ENCODE data around the gene ATP8A2. TPM values are rescaled to one million over a fixed set of nuclear protein-coding genes. Genes with fewer than 3 reads are reported as not detected.

The ATP8A2 gene
- total RNA-seq, 2 experiments from 2014 or later = 0.28 to 0.32 TPM

DNA sequence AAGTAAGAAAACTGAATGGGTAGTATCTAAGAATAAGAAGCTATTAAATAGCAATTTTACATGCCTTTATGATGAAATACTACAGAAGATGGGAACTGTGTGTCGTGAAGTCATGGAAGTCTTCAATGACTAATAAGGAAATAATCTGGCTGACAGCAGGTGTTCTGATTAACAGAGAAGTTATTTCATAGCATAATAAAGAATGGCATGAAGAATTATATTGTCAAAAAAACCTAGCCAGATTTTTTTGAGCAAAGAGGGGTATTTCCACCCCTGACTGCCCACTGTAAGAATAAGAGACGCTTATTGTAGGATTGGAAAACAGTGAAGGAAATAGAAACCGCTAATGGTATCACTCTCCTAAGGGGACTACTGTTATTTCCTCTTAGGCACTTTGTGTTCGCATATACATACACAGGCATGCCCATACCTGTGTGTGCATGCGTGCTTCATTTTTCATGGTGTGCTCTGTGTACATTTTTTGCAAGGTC, 361.3 kb downstream of the ATP8A2 start:
- H3K4me1 Mint-ChIP-seq = peaks cover 6% of the 10 kb centered on the region
- H3K27me3 Mint-ChIP-seq = peaks cover 8% of the 10 kb centered on the region
- H3K4me3 Mint-ChIP-seq = no peak overlapping the region
- no peaks in the 10 kb centered on the region for H3K36me3 Mint-ChIP-seq
- H3K27ac Mint-ChIP-seq = no peak overlapping the region
- CTCF ChIA-PET = no interaction called here
- no peaks in the 10 kb centered on the region for H3K9me3 Mint-ChIP-seq (ENCODE audit: low read depth)
- ATAC-seq (no peak), DNase-seq (no peak)

DNA sequence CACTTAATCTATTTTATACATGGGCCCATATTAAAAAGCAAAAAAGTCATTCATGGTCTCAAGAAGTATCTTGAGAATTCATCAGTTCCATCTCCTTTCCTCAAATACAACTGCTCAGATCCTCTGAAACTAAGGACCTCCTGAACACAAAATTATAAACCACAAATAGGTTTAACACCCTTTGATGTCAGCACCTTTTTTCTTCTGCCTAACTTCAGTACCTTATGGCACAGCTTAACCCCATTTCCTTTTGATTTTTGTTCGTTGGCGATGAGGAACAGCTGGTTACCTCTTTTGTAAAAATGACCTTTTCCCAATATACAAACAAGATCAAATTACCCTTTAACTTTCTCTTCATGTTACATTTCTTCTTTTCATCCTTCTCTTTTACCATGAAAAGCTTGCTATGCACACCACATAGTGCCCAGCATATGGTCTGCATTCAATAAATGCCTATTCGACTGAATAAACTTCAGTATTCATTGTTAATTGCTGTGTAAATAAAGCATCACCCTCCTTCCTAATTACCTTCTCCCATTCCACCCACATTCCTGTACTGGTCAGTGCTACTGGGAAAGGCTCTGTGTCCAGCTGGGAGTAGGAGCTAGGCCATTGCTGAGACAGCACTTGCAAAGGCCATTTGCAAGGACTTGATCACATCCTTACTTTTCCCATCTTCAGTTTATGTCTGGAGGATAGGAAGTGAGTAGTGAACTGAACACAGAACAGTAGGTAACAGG, 362.1 kb downstream of the ATP8A2 start:
- no peak for DNase-seq

DNA sequence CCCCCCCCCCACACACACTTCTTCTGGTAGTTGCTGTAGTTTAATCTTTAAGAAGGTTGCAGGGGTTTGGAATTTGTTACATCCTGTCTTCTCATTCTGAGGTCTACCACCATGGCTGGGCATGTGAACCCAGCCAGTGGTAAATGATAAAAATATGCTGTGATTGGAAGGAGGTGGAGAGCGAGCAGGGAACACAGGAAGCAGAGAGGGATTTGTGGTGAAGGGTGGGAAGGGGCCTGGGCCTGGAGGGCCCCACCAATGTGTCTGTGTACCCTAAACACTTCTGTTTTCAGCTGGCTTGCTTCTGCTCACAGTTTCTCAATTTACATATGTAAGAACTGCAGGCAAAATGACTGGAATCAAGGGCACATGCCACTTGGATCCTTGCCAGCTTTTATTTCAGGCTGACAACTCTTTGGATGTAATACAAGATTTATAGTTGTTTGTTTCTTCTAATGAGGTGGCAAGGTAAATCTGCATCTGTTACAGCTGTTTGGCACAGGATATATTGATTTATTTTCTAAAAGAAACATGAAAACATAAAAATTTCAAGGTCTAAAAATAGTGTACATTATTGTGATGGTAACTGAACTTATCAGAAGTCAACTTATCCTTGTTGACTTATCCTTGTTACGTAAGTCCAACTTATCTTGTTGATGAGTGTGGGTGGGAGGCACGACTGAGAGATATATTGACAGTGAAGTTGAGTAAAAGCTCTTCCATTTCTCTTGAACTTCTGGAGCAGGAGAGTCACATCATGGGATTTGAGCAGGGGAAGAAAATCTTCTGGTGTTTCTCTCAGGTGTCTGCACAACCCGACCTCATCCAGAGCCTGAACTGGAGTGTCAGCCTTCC, 366.8 kb downstream of the ATP8A2 start:
- Mint-ChIP-seq H3K4me1 (peaks cover 14% of the 10 kb centered on the region), H3K27me3 (peaks cover 7% of the 10 kb centered on the region), H3K27ac (peak overlapping the region; percentile 13), H3K36me3 (no peaks in the 10 kb centered on the region), H3K9me3 (ENCODE audit: low read depth) (no peaks in the 10 kb centered on the region), H3K4me3 (no peak overlapping the region)
- DNase-seq (no peak), ATAC-seq (no peak)
- CTCF ChIA-PET = no interaction called here

More for the DNA sequence above, 362.1 kb downstream of the ATP8A2 start:
- Mint-ChIP-seq H3K9me3 (ENCODE audit: low read depth) (no peaks in the 10 kb centered on the region), H3K36me3 (no peaks in the 10 kb centered on the region), H3K27me3 (peaks cover 8% of the 10 kb centered on the region), H3K27ac (no peak overlapping the region), H3K4me1 (peaks cover 13% of the 10 kb centered on the region), H3K4me3 (no peak overlapping the region)
- no peak for ATAC-seq
- CTCF ChIA-PET = no interaction called here

DNA sequence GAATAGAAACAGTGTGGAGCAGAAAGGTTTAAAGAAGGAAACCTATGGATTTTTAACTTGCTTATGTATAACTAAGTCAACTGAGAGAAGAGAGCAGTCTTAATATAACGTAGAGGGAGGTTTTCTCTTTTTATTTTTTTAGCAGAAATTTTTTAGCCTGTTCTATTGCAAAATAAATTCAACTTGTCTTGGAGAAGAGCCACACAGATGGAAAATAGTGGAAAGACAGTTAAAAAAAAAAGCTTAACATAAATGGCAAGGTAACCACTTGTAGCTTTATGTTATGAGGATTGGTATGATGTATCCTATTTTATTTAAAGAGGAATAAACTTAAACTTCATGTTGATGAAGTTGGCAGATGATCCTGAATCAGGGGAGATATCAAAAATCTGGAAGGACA, 367.6 kb downstream of the ATP8A2 start:
- CTCF ChIA-PET = no interaction called here
- Mint-ChIP-seq H3K27ac (no peak overlapping the region), H3K36me3 (no peaks in the 10 kb centered on the region), H3K27me3 (peaks cover 7% of the 10 kb centered on the region), H3K9me3 (ENCODE audit: low read depth) (no peaks in the 10 kb centered on the region), H3K4me3 (no peak overlapping the region), H3K4me1 (peaks cover 14% of the 10 kb centered on the region)
- ATAC-seq (no peak), DNase-seq (no peak)

DNA sequence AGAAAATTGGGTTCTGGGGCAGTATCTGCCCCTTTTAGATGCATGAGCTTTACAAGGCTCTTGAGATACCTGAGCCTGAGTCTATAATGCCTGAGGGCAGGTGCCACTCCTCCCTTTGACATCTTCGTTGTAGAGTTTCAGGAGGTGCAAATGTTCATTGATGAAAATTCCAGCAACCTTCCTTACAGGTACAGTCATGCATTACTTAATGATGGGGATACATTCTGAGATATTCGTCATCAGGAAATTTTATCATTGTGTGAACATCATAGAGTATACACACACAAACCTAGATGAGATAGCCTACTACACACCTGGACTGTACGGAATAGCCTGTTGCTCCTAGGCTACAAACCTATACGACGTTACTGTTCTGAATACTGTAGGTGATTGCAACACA, 370.0 kb downstream of the ATP8A2 start:
- no peak overlapping the region for H3K4me3 Mint-ChIP-seq
- ATAC-seq (no peak), DNase-seq (no peak)
- H3K36me3 Mint-ChIP-seq = no peaks in the 10 kb centered on the region
- no peaks in the 10 kb centered on the region for H3K9me3 Mint-ChIP-seq (ENCODE audit: low read depth)
- CTCF ChIA-PET = no interaction called here
- H3K27me3 Mint-ChIP-seq = peaks cover 15% of the 10 kb centered on the region
- H3K4me1 Mint-ChIP-seq = peaks cover 13% of the 10 kb centered on the region
- H3K27ac Mint-ChIP-seq = no peak overlapping the region

DNA sequence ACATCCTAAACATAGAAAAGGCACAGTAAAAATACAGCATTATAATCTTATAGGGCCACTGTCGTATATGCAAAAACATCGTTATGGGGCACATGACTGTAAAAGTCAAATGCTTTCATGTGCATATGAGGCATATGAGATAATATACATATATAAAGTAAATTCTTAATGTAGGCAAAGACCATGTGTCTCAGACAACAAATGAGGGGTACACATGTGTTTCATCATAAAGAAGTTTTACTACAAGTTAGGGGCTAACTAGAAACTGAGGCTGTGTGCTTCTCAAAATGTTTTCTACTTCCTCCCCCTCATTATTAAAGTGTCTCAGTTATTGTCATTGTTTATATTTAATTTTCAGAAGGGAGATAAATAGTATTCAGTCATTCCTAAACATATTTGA, 370.4 kb downstream of the ATP8A2 start:
- DNase-seq (no peak), ATAC-seq (no peak)
- CTCF ChIA-PET = no interaction called here
- Mint-ChIP-seq H3K27me3 (peaks cover 19% of the 10 kb centered on the region), H3K9me3 (ENCODE audit: low read depth) (no peaks in the 10 kb centered on the region), H3K4me1 (peaks cover 12% of the 10 kb centered on the region), H3K27ac (no peak overlapping the region), H3K36me3 (no peaks in the 10 kb centered on the region), H3K4me3 (no peak overlapping the region)

DNA sequence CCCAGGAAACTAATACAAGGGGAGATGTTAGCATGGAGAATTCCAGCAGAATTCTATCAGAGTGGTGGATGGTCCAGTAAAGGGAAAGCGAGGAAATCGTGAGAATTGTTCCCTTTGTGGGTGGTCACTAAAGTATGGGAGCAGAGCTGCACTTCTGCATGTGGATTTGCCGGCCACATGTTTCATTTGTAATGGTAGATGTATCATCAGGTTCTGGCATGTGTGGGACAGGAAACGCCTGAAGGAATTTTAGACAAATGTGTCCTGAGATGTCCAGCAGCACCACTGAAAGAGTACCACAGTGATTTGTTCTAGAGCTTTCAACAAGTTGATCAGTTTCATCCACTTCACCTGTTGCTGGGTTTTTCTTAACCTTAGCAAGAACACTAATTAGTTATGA, 371.6 kb downstream of the ATP8A2 start:
- Mint-ChIP-seq H3K4me1 (peaks cover 4% of the 10 kb centered on the region), H3K36me3 (no peaks in the 10 kb centered on the region), H3K4me3 (no peak overlapping the region), H3K27me3 (peaks cover 27% of the 10 kb centered on the region), H3K9me3 (ENCODE audit: low read depth) (no peaks in the 10 kb centered on the region), H3K27ac (no peak overlapping the region)
- ATAC-seq = no peak
- CTCF ChIA-PET = no interaction called here
- no peak for DNase-seq

DNA sequence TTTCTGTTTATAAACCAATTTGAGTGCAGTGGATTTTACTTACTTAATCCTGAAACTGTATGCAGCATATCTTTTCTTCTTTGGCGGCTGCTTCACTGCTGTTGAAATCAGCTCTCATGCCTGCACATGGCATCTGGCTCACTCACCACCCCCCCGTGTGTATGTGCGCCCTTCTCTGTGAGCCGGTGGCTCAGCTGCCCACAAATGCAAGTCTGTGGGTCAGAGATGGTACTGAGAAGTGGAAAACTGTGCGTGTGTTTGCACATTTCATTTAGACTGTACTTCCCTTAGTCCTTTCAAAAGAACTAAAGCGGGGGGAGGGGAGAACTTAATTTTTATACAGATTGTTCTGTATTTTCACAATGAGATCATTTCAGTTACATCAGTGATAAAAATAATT, 372.4 kb downstream of the ATP8A2 start:
- H3K4me3 Mint-ChIP-seq = no peak overlapping the region
- CTCF ChIA-PET = no interaction called here
- DNase-seq (no peak), ATAC-seq (no peak)
- H3K4me1 Mint-ChIP-seq = no peaks in the 10 kb centered on the region
- H3K36me3 Mint-ChIP-seq = no peaks in the 10 kb centered on the region
- H3K27ac Mint-ChIP-seq = no peak overlapping the region
- no peaks in the 10 kb centered on the region for H3K9me3 Mint-ChIP-seq (ENCODE audit: low read depth)
- peaks cover 31% of the 10 kb centered on the region for H3K27me3 Mint-ChIP-seq

DNA sequence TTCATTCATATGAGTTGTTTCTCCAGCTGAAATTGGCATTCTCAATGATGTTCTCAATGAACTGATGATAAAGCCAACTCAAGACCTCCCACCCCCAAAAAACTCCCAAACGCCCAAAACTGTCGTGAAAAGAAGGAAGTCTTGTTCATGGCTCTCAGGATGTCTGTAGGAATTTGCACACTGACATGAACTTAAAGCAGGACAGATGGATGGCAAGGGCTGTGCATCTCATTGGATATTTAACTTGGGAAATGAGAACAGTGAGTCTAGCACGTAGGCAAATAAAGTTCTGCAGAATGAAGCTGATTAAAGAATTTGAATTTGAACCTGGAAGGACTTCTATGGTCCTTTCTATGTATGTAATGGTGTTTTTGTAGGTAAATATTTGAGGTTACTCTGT, 374.4 kb downstream of the ATP8A2 start:
- Mint-ChIP-seq H3K4me3 (no peak overlapping the region), H3K36me3 (no peaks in the 10 kb centered on the region), H3K27ac (no peak overlapping the region), H3K4me1 (peaks cover 5% of the 10 kb centered on the region), H3K27me3 (peaks cover 34% of the 10 kb centered on the region), H3K9me3 (ENCODE audit: low read depth) (no peaks in the 10 kb centered on the region)
- CTCF ChIA-PET = no interaction called here
- no peak for DNase-seq
- ATAC-seq = no peak

DNA sequence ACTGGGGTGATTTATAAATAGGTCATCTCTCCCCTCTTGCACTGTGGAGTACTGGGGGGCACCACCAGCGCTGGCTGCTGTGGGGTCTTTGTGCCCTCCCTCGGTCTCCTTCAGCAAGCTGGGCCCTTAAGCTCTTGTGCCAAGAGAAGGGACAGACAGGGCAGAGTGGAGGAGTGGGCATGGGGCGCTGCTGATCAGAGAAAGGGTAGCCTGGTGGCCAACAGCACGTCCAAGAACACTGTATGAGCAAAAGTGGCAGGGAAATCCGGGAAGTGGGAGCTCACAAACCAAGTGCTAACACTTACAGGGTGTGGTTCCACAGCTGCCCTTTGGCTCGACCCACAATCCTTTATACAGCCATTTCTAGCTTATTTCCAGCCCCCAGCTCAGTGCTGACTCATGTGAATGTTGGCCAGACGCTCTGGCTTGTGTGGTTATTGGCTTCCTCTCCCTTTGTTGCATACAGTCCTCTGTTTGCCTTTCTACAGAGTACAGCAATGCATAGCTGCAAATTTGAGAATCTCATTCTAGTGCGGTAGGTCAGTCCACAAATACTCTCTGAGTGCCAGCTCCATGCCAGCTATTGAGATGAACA, 381.3 kb downstream of the ATP8A2 start:
- H3K36me3 Mint-ChIP-seq = no peaks in the 10 kb centered on the region
- H3K27ac Mint-ChIP-seq = peak overlapping the region; percentile 30
- peak; percentile 72 for DNase-seq
- ATAC-seq = peak; percentile 91
- H3K4me3 Mint-ChIP-seq = no peak overlapping the region
- CTCF ChIA-PET = interaction anchor here (0.7 to 1.7 kb wide), 2 partner anchors 10 to 13 kb away, joined by 3 to 6 read pairs; no protein-coding TSS in a partner anchor
- no peaks in the 10 kb centered on the region for H3K9me3 Mint-ChIP-seq (ENCODE audit: low read depth)
- peaks cover 33% of the 10 kb centered on the region for H3K27me3 Mint-ChIP-seq
- H3K4me1 Mint-ChIP-seq = peaks cover 25% of the 10 kb centered on the region

DNA sequence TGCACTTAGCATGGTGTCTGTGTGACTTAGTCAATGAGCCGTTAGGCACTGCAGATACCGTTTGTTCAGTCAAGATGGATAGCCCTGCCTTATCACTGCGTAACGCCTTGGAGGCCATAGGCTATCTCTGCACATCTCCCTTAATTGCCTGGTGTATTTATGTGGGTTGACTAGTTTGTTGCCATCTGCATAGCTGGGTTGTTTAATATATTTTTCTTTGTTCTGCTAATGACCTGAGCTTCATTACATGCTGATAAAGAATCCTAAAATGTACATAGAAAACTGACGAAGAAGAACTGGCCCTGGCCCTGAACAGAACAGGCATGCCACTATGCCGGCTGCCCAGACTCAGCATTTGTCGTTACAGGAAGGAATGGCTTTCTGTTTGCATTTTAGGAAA, 382.2 kb downstream of the ATP8A2 start:
- H3K4me3 Mint-ChIP-seq = no peak overlapping the region
- H3K9me3 Mint-ChIP-seq (ENCODE audit: low read depth) = no peaks in the 10 kb centered on the region
- H3K27me3 Mint-ChIP-seq = peaks cover 29% of the 10 kb centered on the region
- H3K27ac Mint-ChIP-seq = no peak overlapping the region
- DNase-seq (no peak), ATAC-seq (no peak)
- peaks cover 25% of the 10 kb centered on the region for H3K4me1 Mint-ChIP-seq
- CTCF ChIA-PET = no interaction called here
- H3K36me3 Mint-ChIP-seq = no peaks in the 10 kb centered on the region

DNA sequence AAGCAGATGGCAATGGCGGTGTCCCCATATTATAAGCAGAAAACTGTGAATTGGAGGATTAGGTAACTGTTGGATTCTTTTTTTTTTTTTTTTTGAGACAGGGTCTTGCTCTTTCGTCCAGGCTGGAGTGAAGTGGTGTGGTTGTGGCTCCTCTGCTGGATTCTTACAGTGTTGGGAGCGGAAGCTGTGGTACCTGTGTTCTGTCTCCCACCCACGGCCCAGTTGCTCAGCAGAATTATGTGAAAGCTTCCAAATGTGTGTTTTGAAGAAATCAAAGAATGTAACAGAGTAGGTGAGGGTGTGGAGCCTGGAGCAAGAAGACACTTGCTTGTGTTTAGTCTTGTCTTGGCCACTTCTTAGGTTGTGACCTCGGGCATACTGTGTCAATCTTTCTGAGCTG, 384.5 kb downstream of the ATP8A2 start:
- H3K9me3 Mint-ChIP-seq (ENCODE audit: low read depth) = no peaks in the 10 kb centered on the region
- DNase-seq (no peak), ATAC-seq (no peak)
- H3K27ac Mint-ChIP-seq = no peak overlapping the region
- H3K36me3 Mint-ChIP-seq = no peaks in the 10 kb centered on the region
- peaks cover 33% of the 10 kb centered on the region for H3K27me3 Mint-ChIP-seq
- H3K4me3 Mint-ChIP-seq = no peak overlapping the region
- CTCF ChIA-PET = interaction anchor here (0.7 kb wide), 2 partner anchors 9 to 1066 kb away, joined by 3 read pairs; no protein-coding TSS in a partner anchor
- H3K4me1 Mint-ChIP-seq = peaks cover 20% of the 10 kb centered on the region

DNA sequence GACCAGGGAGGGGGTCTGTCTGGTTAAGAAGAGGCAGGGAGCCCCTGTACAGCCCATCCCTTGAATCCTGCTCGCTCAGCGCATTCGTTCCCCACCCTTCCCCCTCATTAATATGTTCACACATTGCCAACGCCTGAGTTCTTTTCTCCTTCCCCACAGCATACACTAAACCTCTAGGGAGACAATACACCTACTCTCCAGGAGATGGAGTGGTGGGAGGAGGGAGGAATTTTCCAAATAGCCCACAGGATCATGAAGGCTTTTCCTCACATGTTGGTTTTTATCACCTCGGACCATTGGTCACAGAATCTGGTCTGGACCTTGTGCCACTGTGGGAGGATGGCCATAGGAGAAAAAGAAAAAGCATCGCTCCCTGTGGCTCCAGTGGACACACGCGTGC, 385.1 kb downstream of the ATP8A2 start:
- Mint-ChIP-seq H3K4me1 (peaks cover 20% of the 10 kb centered on the region), H3K27ac (no peak overlapping the region), H3K36me3 (no peaks in the 10 kb centered on the region), H3K4me3 (no peak overlapping the region), H3K9me3 (ENCODE audit: low read depth) (no peaks in the 10 kb centered on the region), H3K27me3 (peaks cover 33% of the 10 kb centered on the region)
- DNase-seq = no peak
- no peak for ATAC-seq
- CTCF ChIA-PET = no interaction called here
